Natural killer cell (primary cell): Measurements from ENCODE around the gene WDR54. TPM values are rescaled to one million over a fixed set of nuclear protein-coding genes. Genes with fewer than 3 reads are reported as not detected.

ENCODE experiments used
- ATAC-seq, 3 donors: fragments of 150-1000 bp in 2 of 3; fragments of 200-7000 bp in 1 of 3; cut with Tn5 transposase; 1 replicate in 1 of 3; 2 replicates in 2 of 3; pipeline ENCODE4 v1.10.0; 2021; ENCODE audit warnings: mild to moderate bottlenecking in 2 of 3, moderate library complexity in 2 of 3
- DNase-seq, 2 donors: peaks; one replicate each; pipeline versions ENCODE4 v3.0.0 to v3.0.0-alpha.2; 2013 to 2021; ENCODE audit warnings: mixed read lengths in 1 of 2
- H3K27ac ChIP-seq: one replicate; pipeline ENCODE4 v1.5.1; 2013; ENCODE audit warnings: mild to moderate bottlenecking, low read length
- H3K27me3 ChIP-seq: one replicate; pipeline ENCODE4 v1.6.1; 2013; ENCODE audit warnings: low read length; ENCODE audit not compliant: control insufficient read depth, insufficient read depth
- H3K36me3 ChIP-seq: one replicate; pipeline ENCODE4 v1.6.1; 2013; ENCODE audit warnings: low read length; ENCODE audit not compliant: control insufficient read depth, insufficient read depth
- H3K4me1 ChIP-seq: one replicate; pipeline ENCODE4 v1.6.1; 2013; ENCODE audit warnings: low read length; ENCODE audit not compliant: control insufficient read depth, insufficient read depth
- H3K4me3 ChIP-seq: one replicate; pipeline ENCODE4 v1.5.1; 2013; ENCODE audit warnings: low read length
- H3K9me3 ChIP-seq: one replicate; pipeline ENCODE4 v1.6.1; 2013; ENCODE audit warnings: low read length; ENCODE audit not compliant: control insufficient read depth, insufficient read depth
- H3K27ac Mint-ChIP-seq, 2 donors: one replicate each; pipeline ENCODE4 v1.8.0; 2022; ENCODE audit warnings: mild to moderate bottlenecking in 2 of 2, mixed read lengths in 2 of 2, moderate library complexity in 1 of 2
- H3K27me3 Mint-ChIP-seq, 2 donors: one replicate each; pipeline ENCODE4 v1.8.0; 2022; ENCODE audit warnings: low read depth in 2 of 2, mixed read lengths in 2 of 2
- H3K36me3 Mint-ChIP-seq: one replicate; pipeline ENCODE4 v1.8.0; 2022; ENCODE audit warnings: mixed read lengths
- H3K4me1 Mint-ChIP-seq, 2 donors: one replicate each; pipeline ENCODE4 v1.8.0; 2022; ENCODE audit warnings: mixed read lengths in 2 of 2
- H3K4me3 Mint-ChIP-seq: one replicate; pipeline ENCODE4 v1.8.0; 2022; ENCODE audit warnings: mild to moderate bottlenecking, moderate library complexity, mixed read lengths
- H3K9me3 Mint-ChIP-seq, 2 donors: one replicate each; pipeline ENCODE4 v1.8.0; 2022; ENCODE audit warnings: mixed read lengths in 2 of 2
- WGBS: methylation state at CpG from one replicate; pipeline ENCODE4 v1.1.7; 2013; ENCODE audit warnings: missing lambda C conversion rate; ENCODE audit not compliant: insufficient coverage; 5-methylcytosine and 5-hydroxymethylcytosine counted together
- intact Hi-C: fragments of 100-400 bp; cut with micrococcal nuclease; formaldehyde crosslinking; loops from one replicate; pipeline ENCODE4 v1.14.2; 2022
- total RNA-seq, 4 donors: library from RNA; stranded (reverse); fragments of 120-200 nt in 1 of 4; gene quantifications; one replicate each; pipeline versions ENCODE4 v1.2.3 to v1.2.4, GENCODE V29; 2013 to 2022
- TF ChIP-seq, protein P1 (sequence below): fragments of 200-600 bp; IDR thresholded peaks from one replicate; pipeline ENCODE4 v1.8.0; 2022; ENCODE audit warnings: antibody characterized with exemption

The WDR54 gene
- total RNA-seq, 3 donors from 2014 or later (not counting 1 experiment from before 2014, with no cell fraction given): 28.0 to 35.3 (median 28.0) TPM

DNA sequence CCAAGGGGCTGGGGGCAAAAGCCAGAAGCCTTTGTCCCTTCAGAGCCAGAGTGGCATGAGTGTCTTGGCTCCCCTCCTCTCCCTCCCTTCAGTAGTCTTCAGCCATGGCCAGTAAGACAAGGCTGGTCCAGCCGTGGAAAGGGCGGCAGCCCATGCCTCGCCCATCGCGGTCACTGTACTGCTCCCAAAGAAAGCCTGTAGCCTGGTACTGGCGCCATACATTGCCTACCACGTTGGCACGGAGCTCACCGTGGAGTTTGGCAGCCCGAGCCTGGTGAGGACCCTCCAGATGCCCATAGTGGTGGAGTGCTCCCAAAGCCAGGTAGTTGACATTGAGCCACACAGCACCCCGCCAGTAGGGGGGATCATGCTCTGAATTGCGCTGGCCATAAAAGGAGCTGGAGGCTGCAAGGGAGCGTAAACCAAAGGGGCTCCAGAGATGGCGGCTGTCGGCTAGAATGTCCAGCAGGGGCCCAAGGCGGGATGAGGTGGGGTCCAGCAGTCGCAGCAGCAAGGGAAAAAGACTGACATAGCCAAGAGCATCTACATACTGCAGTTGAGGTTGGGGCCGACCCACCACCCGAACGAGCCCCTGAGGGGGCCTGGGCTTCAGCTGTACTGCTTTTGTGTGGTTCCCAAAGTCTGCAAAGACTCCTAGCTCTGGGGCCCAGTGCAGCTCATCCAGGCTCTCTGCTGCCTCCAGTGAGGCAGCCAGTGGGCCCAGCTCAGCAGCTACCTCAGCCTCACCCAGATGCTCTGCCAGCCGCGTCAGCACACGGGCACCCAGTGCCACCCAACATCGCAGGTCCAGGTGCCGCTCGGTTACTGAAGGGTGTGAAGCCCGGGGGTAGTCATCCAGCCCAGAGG is 39.9 kb downstream of the WDR54 start:
- Mint-ChIP-seq H3K27ac (peak overlapping the region in 1 of 2 donors; percentile 29), H3K4me3 (no peak overlapping the region), H3K36me3 (no peaks in the 10 kb centered on the region), H3K9me3 (no peaks in the 10 kb centered on the region), H3K27me3 (no peaks in the 10 kb centered on the region), H3K4me1 (peaks cover 45 to 61% of the 10 kb centered on the region in 2 donors)
- 95% methylated on average over 27 of the region's 27 CpGs for WGBS
- H3K4me1 ChIP-seq: peaks cover 39% of the 10 kb centered on the region
- no peak overlapping the region for H3K27ac ChIP-seq
- TF ChIP-seq, protein P1, sequence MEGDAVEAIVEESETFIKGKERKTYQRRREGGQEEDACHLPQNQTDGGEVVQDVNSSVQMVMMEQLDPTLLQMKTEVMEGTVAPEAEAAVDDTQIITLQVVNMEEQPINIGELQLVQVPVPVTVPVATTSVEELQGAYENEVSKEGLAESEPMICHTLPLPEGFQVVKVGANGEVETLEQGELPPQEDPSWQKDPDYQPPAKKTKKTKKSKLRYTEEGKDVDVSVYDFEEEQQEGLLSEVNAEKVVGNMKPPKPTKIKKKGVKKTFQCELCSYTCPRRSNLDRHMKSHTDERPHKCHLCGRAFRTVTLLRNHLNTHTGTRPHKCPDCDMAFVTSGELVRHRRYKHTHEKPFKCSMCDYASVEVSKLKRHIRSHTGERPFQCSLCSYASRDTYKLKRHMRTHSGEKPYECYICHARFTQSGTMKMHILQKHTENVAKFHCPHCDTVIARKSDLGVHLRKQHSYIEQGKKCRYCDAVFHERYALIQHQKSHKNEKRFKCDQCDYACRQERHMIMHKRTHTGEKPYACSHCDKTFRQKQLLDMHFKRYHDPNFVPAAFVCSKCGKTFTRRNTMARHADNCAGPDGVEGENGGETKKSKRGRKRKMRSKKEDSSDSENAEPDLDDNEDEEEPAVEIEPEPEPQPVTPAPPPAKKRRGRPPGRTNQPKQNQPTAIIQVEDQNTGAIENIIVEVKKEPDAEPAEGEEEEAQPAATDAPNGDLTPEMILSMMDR: no peak
- DNase-seq (peak in 1 of 2 donors; percentile 29), ATAC-seq (no peak)
- H3K9me3 ChIP-seq: no peaks in the 10 kb centered on the region
- intact Hi-C loops: no loop called here
- no peak overlapping the region for H3K4me3 ChIP-seq
- H3K36me3 ChIP-seq: peaks cover 10% of the 10 kb centered on the region
- no peaks in the 10 kb centered on the region for H3K27me3 ChIP-seq

DNA sequence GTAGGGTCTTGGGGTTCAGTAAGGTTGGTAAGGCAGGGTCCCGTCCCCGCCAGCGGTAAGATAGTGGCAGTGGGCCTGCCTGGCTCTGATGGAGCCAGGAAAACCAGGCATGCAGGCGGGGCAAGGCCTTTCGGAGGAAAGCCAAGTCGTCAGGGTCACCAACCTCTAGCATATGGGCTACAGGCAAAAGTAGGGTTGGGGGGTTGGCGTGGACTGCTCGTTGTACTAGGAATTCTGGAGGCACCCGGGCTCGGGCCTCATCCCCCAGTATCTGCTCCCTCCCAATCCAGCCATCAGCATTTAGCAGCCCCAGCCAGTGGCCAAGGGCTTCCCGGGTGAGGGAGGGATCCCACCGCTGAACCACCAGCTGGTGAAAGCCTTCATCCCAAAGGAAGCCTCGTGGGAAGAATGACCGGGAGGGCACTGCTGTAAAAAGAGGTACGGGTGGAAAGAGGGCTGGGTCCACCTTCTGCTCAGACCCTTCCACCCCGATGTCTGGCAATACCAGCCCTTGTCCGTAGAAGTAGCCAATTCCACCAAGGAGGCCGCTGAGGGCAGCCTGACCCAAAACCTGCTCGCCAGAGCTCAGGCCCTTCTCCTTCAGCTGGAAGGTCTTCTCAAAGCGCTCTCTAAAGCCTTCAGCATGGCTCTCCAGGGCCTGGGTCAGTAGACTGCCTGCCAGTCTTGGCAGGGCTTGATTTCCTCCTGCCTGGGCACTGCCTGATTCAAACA is 40.7 kb downstream of the WDR54 start:
- intact Hi-C loops: no loop called here
- no peak for ATAC-seq
- Mint-ChIP-seq H3K4me3 (peak overlapping the region; percentile 58), H3K4me1 (peaks cover 37 to 53% of the 10 kb centered on the region in 2 donors), H3K27ac (peak overlapping the region in 1 of 2 donors; percentile 63), H3K27me3 (no peaks in the 10 kb centered on the region), H3K36me3 (no peaks in the 10 kb centered on the region), H3K9me3 (no peaks in the 10 kb centered on the region)
- peaks cover 10% of the 10 kb centered on the region for H3K36me3 ChIP-seq
- DNase-seq: no peak
- TF ChIP-seq, protein P1: no peak
- no peak overlapping the region for H3K4me3 ChIP-seq
- H3K9me3 ChIP-seq: no peaks in the 10 kb centered on the region
- H3K4me1 ChIP-seq: peaks cover 31% of the 10 kb centered on the region
- 96% methylated on average over 20 of the region's 20 CpGs for WGBS
- no peaks in the 10 kb centered on the region for H3K27me3 ChIP-seq
- no peak overlapping the region for H3K27ac ChIP-seq

DNA sequence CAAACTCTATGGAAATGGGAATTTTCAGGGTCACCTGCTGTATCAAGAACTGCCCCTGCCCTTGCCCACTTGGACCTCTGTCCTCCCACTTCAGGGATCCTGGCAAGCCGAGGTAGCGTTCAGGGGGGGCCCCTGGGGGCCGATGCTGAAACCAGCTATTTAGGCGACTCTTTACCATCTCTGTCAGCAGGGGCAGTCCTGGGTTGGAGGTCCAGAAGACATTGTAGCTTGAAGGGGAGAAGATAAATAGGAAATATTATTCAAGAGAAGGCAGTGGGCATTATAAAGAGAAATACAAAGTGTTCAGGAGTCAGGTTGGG is 41.2 kb downstream of the WDR54 start:
- Mint-ChIP-seq H3K36me3 (no peaks in the 10 kb centered on the region), H3K27me3 (no peaks in the 10 kb centered on the region), H3K9me3 (no peaks in the 10 kb centered on the region), H3K4me3 (peak overlapping the region; percentile 58), H3K27ac (peak overlapping the region in 1 of 2 donors; percentile 63), H3K4me1 (peaks cover 33 to 48% of the 10 kb centered on the region in 2 donors)
- Histone ChIP-seq H3K27ac (no peak overlapping the region), H3K27me3 (no peaks in the 10 kb centered on the region), H3K4me3 (no peak overlapping the region), H3K9me3 (no peaks in the 10 kb centered on the region), H3K4me1 (peaks cover 31% of the 10 kb centered on the region), H3K36me3 (peaks cover 10% of the 10 kb centered on the region)
- DNase-seq (no peak), ATAC-seq (no peak)
- intact Hi-C loops: no loop called here
- 92% methylated on average over 4 of the region's 4 CpGs for WGBS
- TF ChIP-seq, protein P1: no peak
